NCI-H128 (cell line): ENCODE data around the gene ZNF716.
"Not testable (repeated sequence)": the region's sequence is repeated elsewhere in the genome, so short reads cannot be mapped to it uniquely, and the experiment has no call there.

ENCODE experiments used
- DNase-seq: peaks from one replicate; lab custom pipeline; 2025; ENCODE audit not compliant: unreplicated experiment; lab: John Stamatoyannopoulos, UW

ZNF716 gene

GRCh38 chr7:57449904-57450303 is at the start of gene ZNF716:
TSS of gene ZNF716 (plus strand) at chr7:57450177. CDS start at chr7:57450289, 112 bp downstream.
- no peak for DNase-seq

- no peak for DNase-seq
These were observed 49.3 kb upstream of the ZNF716 start for GRCh38 chr7:57400531-57401155.

- not testable (repeated sequence) for DNase-seq
These were observed 46.9 kb upstream of the ZNF716 start for GRCh38 chr7:57403051-57403450.

- no peak for DNase-seq
These were observed 46.2 kb upstream of the ZNF716 start for GRCh38 chr7:57403601-57404342.

- no peak for DNase-seq
These were observed 45.5 kb upstream of the ZNF716 start for GRCh38 chr7:57404343-57404966.

DNA sequence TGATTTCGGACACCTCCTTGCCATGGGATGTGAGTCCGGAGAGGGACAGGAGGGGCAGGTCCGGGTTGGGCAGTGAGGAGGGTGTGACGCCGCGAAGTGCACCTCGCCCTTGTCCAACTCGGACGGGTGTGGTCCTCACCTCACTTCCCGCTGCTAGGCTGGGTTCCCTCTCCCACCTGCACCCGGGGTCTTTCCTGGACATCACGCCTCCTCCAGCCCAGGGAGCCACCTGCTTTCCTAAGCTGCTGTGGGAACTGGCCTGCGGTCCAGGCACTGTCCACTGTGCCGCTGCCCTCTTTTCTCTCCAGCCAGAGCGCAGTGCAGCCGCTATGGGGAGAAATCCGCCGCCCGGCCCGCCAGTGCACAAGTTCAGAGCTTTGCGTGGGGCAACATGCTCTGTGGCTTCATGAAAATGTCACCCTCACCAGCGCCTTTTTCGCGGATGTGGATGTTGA is 45.0 kb upstream of the ZNF716 start:
- DNase-seq = no peak

- no peak for DNase-seq
These were observed 42.9 kb upstream of the ZNF716 start for GRCh38 chr7:57407125-57407524.

DNA sequence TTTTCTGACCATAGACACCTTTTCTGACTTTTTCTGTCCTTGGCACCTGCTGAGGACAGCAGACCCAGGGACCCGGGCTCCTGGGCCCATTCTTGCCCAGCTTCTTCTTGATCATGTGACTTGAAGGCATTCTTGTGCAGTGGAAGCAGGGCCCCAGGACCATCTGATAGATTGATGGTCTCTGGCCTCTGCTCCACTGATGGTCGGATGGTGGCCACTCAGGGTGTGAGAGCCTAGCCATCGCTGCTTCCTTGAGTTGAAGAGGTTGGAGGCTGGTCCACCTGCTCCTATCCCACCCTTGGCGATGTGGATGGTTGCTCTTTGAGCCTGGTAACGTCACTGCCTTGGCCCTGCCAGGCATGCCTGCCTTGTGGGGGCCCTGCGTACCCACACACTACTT is 37.8 kb upstream of the ZNF716 start:
- DNase-seq = no peak

GRCh38 chr7:57412618-57413017 is 37.4 kb upstream of the ZNF716 start:
- DNase-seq = no peak

GRCh38 chr7:57413529-57414398 is 36.2 kb upstream of the ZNF716 start:
- no peak for DNase-seq

DNA sequence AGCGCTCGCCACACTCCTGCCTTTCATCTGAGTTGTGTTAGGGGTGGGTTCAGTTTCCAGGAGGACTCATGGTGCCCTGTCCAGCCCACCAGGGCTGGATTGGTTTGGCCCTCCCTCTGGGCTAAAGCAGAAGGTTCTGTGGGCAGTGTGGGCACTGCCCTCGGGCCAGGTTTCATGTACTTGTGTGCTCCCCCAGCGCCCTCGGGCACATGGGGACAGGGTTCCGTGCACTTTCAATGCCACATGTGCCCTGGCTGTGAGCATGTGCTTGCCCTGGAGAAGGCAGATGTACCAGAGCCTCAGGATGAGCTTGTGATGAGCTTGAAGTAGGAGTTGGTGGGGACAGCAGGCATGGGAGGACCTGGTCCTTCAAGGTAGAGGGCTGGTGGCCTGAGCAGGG is 35.6 kb upstream of the ZNF716 start:
- DNase-seq = no peak

- DNase-seq = no peak
These were observed 35.1 kb upstream of the ZNF716 start for GRCh38 chr7:57414852-57415251.

GRCh38 chr7:57415326-57415725 is 34.7 kb upstream of the ZNF716 start:
- DNase-seq = no peak

- DNase-seq = no peak
These were observed 34.2 kb upstream of the ZNF716 start for GRCh38 chr7:57415730-57416129.

- no peak for DNase-seq
These were observed 33.2 kb upstream of the ZNF716 start for GRCh38 chr7:57416601-57417358.

GRCh38 chr7:57417736-57418135 is 32.2 kb upstream of the ZNF716 start:
- no peak for DNase-seq

DNA sequence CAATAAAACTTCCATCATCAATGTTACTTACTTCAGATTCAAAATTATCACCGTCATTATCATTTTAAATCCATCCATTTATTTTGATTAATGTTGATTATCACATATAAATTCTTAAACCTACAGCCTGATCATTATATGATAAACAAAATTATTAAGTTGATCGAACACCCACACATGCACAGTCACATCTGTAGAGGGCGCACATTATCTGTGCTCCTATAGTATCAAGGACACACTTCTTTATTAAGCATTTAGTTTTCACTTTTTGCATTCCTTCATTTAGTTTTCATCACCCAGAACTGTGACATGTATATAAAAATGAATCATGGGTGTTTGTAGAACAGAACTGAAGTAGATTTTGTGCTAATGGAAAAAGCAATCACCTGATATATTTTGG is 26.2 kb upstream of the ZNF716 start:
- DNase-seq = no peak

- DNase-seq = no peak
These were observed 25.3 kb upstream of the ZNF716 start for GRCh38 chr7:57424515-57425238.

DNA sequence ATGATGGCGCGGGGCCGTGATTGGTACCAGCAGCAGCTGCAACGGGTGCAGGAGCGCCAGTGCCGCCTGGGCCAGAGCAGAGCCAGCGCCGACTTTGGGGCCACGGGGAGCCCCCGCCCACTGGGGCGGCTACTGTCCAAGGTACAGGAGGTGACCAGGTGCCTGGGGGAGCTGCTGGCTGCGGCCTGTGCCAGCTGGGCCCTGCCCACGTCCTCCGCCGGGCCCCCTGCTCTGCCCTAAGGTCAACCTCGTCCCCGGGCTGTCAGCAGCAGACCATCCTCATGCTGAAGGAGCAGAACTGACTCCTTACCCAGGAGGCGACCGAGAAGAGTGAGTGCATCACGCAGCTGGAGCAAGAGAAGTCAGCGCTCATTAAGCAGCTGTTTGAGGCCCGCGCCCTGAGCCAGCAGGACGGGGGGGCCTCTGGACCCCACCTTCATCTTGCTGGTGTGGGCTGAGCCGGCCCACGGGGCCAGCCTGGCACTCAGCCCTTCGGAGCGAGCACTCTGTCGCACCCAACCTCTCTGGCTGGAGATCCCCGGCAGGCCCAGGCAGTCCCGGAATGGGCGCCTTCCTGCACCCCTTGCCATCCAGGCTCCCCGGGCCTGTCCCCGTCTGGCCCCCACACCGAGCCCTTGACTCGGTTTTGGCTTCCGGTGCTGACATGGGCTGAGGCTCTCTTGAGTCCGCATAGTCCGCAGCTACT is 24.6 kb upstream of the ZNF716 start:
- no peak for DNase-seq
